HG03066 (cell line): Measurements from ENCODE around the gene FGGY.
"Not testable (repeated sequence)": the region's sequence is repeated elsewhere in the genome, so short reads cannot be mapped to it uniquely, and the experiment has no call there.

Source experiments
- ATAC-seq: cut with Tn5 transposase; IDR thresholded peaks from one replicate; pipeline ENCODE4 v1.9.1; 2021; ENCODE audit warnings: low read depth; ENCODE audit not compliant: unreplicated experiment

Gene FGGY

DNA sequence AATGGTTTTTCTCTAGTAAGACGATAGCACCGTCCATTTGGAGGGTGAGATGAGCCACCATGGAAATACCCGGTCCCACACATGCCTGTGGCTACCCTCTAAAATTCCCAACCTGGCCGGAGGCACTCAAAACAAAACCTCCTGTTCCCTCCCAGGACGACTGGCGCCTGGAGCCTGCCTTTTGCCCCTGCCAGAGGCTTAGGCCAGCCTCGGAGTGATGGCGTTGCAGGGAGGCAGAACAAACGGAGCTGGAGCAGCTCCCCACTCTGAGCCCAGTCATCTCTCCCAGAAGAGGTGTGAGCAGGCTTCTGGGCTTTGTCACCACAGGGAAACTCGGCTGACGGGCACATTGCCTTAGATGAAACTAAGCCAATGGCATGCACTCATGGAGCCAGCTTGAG, 304.1 kb downstream of the FGGY start:
- no peak for ATAC-seq

DNA sequence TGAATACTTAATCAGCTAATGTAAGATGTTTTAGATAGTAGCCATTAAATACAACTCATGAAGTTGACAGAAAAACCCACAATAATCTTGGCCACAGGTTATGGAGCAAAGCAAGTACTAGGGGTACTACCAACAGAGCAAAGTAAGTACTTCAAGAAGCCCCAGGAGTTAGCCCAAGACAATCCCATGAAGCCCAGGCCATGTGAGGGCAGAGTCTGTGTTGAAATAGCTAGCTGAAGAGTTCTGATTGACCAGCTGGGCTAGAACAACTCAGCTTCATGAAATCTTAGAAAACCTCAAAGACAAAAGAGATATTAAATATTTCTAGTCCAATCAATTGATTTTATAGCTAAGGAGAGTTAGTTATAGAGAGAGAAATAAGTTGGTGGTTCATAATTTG, 304.9 kb downstream of the FGGY start:
- no peak for ATAC-seq

DNA sequence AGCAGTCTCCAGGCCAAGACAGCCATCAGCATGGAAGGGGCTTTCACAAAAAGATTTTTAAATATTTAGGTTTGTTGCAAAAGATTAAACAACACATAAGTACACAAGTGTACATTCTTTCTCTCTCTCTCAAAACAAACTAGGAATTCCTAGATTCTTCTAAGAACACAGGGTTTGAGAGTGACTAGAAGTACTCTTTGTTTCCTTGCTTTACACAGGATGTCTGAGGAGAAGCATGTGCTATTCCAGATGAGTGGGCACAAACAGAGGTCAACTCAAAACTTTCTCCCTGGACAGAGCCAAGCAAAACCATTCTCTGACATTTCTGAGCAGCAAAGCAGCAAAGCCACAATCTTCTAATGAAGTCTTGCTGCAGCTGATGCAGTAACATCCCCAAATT, 307.3 kb downstream of the FGGY start:
- ATAC-seq: no peak

DNA sequence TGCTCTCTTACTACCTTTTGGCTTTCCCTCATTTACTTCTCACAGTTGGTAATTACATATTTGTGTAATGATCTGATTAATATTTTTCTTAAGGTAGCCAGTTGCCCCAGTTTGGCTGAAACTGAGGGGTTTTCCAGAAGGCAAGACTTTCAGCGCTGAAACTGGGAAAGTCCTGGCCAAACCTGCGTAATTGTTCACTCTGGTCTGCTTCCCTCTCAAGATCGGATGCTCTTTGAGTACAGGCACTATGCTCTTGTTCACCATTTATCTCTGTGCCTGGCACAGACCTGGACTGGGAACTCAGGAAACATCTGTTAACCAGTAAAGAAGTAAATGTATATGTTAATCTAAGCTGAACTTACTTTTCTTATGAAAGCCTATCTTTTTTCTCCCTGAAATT, 308.3 kb downstream of the FGGY start:
- ATAC-seq: no peak

DNA sequence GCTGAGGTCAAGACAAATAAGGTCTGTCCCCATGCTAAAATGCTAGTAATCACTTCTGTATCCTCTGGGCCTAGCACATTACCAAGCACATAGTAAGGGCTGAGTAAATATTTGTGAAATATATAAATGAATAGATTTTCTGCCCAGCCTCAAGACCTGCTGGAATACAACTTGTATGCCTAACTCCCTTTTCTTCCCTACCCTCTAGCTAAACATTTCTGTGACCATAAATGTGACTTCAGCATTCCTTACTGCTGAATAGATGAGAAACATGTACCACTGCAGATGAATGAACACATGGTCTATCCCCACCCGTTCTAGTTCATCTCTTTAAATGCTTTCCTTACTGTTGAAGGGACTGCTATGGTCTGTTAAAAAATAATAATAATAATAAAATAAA, 308.9 kb downstream of the FGGY start:
- ATAC-seq: no peak

DNA sequence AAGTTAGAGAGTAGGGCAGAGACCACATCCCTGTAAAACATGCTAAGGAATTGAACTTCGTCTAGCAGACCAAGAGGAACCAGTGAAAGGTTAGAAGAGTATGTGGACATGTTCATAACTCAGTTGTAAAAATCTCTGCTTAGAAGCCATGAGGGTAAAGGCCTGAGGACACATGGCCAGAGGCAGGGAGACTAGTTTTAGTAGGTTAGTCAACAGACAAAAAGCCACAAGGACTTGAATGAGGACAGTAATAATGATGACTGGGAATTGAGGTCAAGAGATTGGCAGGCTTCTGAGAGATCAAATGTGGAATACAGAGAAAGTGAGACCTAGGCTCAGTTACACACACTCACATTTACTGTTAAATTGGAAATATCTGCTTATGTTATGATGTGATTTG, 312.4 kb downstream of the FGGY start:
- no peak for ATAC-seq

DNA sequence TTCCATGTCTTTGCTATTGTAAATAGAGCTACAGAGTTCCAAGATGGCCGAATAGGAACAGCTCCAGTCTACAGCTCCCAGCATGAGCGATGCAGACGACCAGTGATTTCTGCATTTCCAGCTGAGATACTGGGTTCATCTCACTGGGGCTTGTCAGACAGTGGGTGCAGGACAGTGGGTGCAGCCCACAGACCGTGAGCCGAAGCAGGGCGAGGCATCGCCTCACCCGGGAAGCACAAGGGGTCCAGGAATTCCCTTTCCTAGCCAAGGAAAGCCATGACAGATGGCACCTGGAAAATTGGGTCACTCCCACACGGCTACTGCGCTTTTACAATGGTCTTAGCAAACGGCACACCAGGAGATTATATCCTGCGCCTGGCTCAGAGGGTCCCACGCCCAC, 313.6 kb downstream of the FGGY start:
- ATAC-seq: not testable (repeated sequence)

DNA sequence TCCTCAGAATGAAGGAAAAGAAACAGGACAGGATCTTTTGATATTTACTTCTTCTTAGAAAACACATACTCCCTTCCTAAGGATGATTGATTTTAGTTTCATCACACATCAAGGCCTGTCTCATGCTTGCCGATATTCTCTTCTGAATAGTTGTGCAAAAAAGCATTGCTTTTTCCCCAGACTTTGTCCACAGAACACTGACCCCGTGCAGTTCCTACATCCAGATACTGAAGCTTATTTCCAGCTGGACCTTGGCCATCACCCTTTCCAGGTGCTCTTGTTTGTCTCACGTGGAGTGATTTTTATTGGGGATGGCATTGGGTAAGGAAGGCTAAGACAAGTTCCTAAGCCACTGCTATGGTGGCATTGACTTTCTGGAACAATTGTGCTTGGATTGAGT, 320.5 kb downstream of the FGGY start:
- no peak for ATAC-seq

DNA sequence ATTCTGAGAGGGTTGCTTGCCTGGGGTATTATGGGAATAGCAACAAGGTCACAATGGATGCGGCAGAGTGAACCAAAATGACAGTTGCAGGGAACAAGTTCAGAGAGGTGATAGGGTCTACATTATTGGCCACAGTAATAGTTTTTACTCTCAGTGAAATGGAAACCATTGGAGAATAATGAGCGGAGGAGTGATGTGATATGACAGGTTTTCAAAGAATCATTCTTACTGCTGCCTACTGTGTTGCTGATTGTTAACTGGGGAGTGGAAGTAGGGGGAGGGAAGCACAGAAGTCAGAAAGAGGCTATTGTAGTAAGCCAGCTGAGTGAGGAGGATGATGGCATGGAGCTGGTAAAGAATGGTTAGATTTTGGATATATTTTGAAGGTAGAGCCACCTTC, 322.7 kb downstream of the FGGY start:
- no peak for ATAC-seq

DNA sequence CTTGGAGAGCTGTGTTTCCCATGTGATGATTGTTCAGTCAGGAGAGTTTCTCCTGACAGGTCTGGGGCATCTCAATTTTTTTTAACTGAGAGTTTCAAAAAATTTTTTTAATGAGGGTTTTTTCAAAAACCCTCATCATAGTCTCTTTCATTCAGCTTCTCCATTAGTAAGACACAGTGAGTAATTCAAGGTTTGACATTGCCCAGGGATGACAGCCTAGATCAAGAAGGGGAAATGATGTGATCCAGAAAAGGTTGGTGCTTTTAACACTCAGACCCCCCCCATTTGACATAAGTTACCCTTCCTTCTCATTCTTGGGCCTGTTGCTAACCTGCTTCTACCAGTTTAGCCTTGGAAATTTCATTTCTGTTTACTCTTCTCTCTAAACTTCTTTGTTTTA, 328.5 kb downstream of the FGGY start:
- ATAC-seq: no peak

DNA sequence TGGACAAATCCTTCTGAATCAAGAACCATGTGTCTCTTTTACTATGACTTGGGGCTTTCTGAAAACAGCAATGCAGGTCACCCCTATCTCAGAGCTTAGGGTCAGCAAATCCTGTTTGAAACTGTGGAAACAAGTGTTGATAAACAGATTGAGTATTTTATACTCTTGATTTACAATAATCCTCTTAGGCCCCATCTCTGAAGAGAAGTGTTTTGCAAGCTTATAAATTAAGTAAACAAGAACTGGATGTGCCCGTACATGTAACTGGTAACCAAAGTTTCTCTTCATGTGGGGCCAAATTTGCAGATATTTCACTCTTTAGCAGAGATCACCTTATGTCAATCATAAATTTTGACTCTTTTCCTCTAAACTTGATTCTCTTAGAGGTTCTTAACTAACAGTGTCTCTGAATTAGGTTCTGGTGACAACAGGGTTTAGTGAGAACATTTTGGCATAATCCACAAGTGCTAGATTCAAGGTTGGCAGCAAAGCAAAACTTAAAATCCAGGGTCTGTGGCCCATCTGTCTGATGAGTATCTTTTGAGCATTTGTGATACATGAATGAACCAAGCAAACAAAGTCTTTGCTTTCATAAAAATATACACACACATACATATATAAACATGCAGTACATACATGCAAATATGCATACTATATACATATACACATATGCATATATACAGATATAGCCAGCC, 334.8 kb downstream of the FGGY start:
- ATAC-seq: no peak

DNA sequence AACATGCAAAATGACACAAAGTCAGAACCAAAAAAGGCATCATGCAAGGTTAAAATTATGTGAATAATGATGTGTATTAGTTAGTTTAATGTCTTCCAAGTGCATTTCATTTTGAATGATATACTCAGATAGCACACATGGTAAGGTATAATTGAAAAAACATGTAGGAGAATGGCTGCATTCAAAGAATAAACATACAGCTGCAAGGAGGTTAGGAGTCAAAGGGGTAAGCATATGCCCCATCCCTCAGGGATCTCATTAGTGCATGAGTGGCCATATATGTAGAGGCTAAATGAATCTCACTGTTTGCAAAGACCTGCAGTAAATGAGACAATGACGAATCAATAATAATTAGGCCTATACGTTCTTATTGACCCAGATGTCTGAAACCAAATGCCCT, 338.2 kb downstream of the FGGY start:
- no peak for ATAC-seq

DNA sequence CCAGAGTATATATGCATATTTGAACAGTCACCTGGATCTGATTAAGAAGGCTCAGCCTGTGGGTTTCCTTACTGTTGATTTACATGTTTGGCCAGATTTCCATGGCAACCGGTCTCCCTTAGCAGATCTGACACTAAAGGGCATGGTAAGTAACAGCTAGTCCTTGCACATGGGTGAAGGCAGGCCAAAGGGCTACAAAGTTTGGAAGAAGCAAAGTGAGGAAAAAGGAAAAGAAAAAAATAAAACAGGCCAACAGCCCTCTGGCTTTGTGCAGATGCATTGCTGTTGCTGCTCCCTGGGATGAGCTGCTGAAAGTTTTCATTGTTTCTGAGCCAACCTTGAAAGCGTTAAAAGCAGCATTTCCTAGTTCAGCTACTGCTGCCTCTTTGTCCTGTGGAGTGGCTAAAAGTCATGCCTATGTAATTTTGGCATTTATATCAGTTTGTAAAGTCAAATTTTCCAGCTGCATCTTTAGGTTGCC, 341.4 kb downstream of the FGGY start:
- ATAC-seq: no peak

DNA sequence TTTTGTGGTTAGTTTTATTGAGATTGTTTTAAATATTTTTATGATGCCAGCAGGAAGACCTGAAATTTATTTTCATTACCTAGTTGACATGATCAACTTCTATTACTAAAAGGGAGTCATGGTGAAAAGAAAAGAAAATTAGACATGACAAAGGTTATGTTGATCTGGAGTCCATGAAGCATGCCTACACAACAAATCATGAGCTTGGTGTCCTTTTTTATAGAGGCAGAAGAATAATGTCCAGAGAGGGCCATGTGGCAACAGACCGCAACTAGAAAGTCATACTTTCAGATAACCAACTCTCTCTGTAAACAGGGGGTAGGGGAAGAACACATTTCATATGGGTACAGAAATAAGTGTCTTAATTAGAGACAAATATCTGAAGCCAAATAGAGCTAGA, 342.4 kb downstream of the FGGY start:
- no peak for ATAC-seq

DNA sequence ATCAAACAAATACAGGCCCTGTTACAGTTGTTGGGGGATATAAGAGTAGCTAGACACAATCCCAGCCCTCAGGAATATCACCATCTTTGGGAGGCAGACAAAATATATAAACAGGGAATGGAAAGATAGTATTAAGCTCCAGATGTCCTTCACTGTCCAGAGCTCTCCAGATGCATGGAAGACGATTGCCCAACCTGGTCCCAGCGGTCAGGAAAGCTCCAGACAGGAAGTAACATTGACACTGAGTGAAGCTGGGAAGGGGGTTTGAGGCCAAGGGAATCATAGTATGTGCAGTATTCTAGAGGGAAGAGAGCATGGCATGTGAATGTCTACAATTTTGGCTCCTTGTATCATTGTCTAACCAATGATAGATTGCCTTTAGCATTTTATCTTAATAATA, 344.0 kb downstream of the FGGY start:
- no peak for ATAC-seq

DNA sequence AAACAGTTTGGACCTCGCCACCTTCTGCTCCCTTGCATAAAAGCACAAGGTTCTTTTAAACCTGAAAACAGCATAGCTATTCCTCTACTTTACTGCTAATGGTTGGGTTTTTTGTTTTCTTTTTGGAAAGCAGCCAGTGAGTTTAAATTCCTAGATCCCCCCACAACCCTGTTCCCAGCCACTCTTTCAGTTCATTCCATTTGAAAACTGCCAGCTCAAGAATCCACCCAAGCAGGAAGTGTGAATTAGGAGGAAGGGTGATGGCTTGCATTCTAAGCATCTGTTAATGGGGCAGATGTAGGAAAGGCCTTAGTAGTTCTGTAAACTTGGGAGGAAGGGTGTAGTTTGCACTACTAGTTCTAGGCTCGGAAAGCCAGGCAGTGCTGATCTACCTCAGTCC, 344.9 kb downstream of the FGGY start:
- no peak for ATAC-seq

DNA sequence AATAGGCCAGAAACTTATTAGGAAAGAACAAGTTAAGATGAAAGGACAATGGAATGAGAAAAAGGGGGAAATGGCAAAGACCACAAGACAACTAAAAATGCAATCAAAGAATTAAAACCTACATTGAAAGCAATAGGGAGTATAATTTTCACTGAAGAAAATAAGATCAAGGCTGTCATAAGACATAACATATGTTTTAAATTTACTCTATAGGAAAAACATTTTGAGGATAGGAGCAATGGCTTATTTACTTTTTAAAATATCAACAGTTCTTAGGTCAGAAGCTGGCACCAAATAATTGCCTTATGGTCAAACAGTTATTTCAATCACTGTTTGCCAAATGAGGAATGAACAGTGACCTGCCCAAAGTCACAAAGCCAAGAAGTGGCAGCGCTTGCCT, 346.6 kb downstream of the FGGY start:
- ATAC-seq: no peak

DNA sequence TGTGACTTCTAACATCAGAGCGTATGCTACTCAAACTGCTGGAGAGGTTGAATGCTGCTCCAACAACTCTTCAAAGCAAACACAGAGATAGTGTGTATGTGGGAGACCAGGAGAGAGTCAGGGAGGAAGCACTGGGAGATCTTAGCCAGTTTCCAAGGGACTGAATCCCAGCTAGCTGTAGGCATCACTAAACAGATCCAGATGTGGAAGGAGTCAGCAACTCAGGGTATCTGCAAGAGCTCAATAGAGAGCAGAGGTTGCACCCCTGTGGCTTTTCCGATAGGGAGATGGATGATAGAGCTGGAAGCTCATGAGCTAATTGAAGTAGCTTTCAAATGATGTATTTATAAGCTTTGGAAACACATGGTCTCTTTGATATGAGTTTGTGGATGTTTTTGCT, 349.0 kb downstream of the FGGY start:
- no peak for ATAC-seq

DNA sequence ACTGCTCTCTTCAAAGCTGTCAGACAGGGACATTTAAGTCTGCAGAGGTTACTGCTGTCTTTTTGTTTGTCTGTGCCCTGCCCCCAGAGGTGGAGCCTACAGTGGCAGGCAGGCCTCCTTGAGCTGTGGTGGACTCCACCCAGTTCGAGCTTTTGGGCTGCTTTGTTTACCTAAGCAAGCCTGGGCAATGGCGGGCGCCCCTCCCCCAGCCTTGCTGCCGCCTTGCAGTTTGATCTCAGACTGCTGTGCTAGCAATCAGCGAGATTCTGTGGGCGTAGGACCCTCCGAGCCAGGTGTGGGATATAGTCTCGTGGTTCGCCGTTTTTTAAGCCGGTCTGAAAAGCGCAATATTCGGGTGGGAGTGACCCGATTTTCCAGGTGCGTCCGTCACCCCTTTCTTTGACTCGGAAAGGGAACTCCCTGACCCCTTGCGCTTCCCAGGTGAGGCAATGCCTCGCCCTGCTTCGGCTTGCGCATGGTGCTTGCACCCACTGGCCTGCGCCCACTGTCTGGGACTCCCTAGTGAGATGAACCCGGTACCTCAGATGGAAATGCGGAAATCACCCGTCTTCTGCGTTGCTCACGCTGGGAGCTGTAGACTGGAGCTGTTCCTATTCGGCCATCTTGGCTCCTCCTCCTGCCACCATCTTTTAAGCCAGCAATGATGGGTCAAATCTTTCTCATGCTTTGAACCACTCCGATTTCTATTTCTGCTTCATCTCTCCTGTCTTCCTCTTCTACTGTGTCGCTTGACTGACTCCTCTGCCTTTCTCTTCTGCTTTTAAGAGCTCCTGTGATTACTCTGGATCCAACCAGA, 356.5 kb downstream of the FGGY start:
- ATAC-seq: not testable (repeated sequence)

DNA sequence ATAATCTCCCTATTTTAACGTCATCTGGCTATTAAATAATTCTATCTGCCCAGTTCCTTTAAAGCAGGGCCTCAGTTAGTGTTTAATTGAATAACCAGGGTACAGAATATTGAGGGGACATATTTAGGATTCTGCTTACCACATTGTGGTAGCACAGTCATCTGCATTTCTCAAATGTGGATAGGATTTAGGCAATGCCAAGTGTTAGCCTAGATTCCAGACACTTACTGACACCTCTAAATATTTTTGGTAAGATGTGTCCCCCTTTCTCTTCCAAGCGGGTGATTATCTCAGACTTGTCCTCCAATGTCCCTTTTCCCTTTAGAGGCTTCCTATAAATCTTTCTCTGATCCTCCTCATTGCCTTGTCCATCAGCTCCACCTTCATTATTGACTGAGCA, 357.1 kb downstream of the FGGY start:
- ATAC-seq: no peak

DNA sequence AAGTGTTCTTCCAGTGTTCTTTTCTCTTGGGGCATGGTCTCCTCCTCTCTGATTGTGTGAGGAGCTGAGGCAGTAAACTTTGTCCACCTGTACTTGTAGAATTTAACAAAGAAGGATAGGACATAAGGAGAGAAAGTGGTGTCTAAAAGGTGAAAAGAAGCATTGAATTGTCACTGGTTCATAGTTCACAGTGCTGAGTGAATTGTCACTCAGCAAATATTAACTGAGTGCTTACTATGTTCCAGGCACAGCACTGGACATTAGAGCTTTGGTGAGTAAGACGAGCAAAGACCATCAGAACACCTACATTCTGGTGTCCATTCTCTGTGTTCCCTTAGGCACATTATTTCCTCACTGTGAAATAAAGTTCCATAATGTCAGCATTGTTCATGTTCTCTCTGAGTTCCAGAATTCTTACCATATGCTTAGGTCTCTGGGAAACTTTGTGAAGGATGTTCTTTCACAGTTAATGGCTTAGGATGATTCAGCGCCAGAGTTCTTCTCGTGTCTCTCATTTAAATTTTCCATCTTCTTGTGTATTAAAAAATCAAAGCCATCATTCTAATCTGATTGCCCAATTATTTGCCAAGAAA, 361.1 kb downstream of the FGGY start:
- ATAC-seq: no peak

DNA sequence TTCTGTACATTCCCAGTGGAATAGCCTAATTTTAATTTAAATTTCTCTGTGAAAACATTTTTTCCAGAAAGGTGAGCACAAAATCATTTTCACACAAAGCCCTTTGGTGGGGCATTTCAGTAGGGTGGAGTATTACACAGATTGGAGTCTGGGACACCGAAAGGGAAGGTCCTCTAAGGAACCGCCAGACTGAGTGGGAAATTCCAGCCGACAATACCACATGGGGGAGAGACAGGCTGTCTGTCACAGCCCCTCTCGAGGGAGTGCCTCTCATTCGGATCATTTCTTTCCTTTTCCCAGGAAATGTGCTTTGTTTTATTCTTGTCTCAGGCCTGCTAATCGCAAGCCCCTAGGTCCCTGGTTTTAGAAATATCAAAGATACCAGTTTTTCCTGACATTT, 367.3 kb downstream of the FGGY start:
- no peak for ATAC-seq
